Activated CD4-positive, alpha-beta memory T cell treated with anti-CD3 and anti-CD28 coated beads for 36 hours (primary cell): Measurements from ENCODE around the gene C1QTNF4. TPM values are rescaled to one million over a fixed set of nuclear protein-coding genes. Genes with fewer than 3 reads are reported as not detected.
"Not testable (repeated sequence)": the region's sequence is repeated elsewhere in the genome, so short reads cannot be mapped to it uniquely, and the experiment has no call there.

ENCODE experiments used
- CTCF ChIA-PET: fragments of 350-600 bp; sonication (Branson Sonifier 250); formaldehyde crosslinking; loops from one replicate; lab custom pipeline; 2021; ENCODE audit warnings: antibody characterized with exemption, inconsistent platforms; lab: Charles Lee
- POLR2A ChIA-PET: fragments of 350-600 bp; sonication (Branson Sonifier 250); formaldehyde crosslinking; loops from one replicate; lab custom pipeline; 2021; ENCODE audit warnings: antibody characterized with exemption; lab: Charles Lee
- DNase-seq: peaks from one replicate; pipeline ENCODE4 v3.0.0-alpha.2; 2020
- H3K27ac Mint-ChIP-seq: one replicate; pipeline ENCODE4 v1.8.0; 2021; ENCODE audit warnings: mixed read lengths
- H3K27me3 Mint-ChIP-seq: one replicate; pipeline ENCODE4 v1.8.0; 2021; ENCODE audit warnings: mixed read lengths
- H3K36me3 Mint-ChIP-seq: one replicate; pipeline ENCODE4 v1.8.0; 2021; ENCODE audit warnings: mixed read lengths
- H3K4me1 Mint-ChIP-seq: one replicate; pipeline ENCODE4 v1.8.0; 2021; ENCODE audit warnings: low read depth, mixed read lengths
- H3K4me3 Mint-ChIP-seq: one replicate; pipeline ENCODE4 v1.8.0; 2021; ENCODE audit warnings: mild to moderate bottlenecking, mixed read lengths
- H3K9me3 Mint-ChIP-seq: one replicate; pipeline ENCODE4 v1.8.0; 2021; ENCODE audit warnings: mixed read lengths
- intact Hi-C: fragments of 100-400 bp; cut with micrococcal nuclease; formaldehyde crosslinking; loops from one replicate; pipeline ENCODE4 v1.15.1; 2023
- total RNA-seq, 2 experiments: library from RNA; stranded (reverse); gene quantifications; one replicate each; pipeline ENCODE4 v1.2.3, GENCODE V29; 2021

Gene C1QTNF4
- total RNA-seq, 2 experiments from 2014 or later: not detected

DNA sequence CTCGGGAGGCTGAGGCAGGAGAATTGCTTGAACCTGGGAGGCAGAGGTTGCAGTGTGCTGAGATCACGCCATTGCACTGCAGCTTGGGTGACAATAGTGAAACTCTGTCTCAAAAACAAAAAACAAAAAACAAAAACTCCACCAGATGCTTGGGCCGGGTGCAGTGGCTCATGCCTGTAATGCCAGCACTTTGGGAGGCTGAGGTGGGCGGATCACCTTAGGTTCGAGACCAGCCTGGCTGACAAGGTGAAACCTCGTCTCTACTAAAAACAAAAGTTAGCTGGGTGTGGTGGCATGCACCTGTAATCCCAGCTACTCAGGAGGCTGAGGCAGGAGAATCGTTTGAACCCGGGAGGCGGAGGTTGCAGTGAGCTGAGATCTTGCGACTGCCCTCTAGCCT is 29.8 kb downstream of the C1QTNF4 start:
- H3K9me3 Mint-ChIP-seq, DNase-seq, H3K27ac Mint-ChIP-seq, H3K36me3 Mint-ChIP-seq, intact Hi-C loops, H3K27me3 Mint-ChIP-seq: not testable (repeated sequence)
- Mint-ChIP-seq H3K4me1 (peaks cover 29% of the 10 kb centered on the region), H3K4me3 (peak overlapping the region; percentile 29)
- POLR2A ChIA-PET: interaction anchor here (0.6 to 3.6 kb wide), 7 partner anchors 8 to 800 kb away, joined by 3 to 33 read pairs (median 3); partner anchors contain the start of genes CELF1, FNBP4, KBTBD4 and NDUFS3
- CTCF ChIA-PET: interaction anchor here (0.8 to 3.1 kb wide), 5 partner anchors 9 to 190 kb away, joined by 3 to 32 read pairs (median 4); partner anchors contain the start of gene CELF1

DNA sequence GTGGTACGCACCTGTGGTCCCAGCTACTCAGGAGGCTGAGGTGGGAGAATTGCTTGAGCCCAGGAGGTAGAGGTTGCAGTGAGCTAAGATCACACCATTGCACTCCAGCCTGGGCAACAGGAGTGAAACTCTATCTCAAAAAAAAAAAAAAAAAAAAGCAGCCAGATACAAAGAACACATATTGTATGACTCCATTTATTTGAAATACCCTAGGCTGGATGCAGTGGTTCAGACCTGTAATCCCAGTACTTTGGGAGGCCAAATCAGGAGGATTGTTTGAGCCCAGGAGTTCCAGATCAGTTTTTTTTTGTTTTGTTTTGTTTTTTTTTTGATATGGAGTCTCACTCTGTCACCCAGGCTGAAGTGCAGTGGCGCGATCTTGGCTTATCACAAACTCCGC is 31.8 kb downstream of the C1QTNF4 start:
- POLR2A ChIA-PET, H3K9me3 Mint-ChIP-seq, DNase-seq, H3K27me3 Mint-ChIP-seq, H3K4me3 Mint-ChIP-seq, H3K36me3 Mint-ChIP-seq, intact Hi-C loops, H3K27ac Mint-ChIP-seq: not testable (repeated sequence)
- H3K4me1 Mint-ChIP-seq: peaks cover 25% of the 10 kb centered on the region
- CTCF ChIA-PET: interaction anchor here (1.4 kb wide), 1 partner anchor 9 kb away, joined by 5 read pairs; the partner anchor contains the start of gene CELF1

- Mint-ChIP-seq H3K9me3 (no peaks in the 10 kb centered on the region), H3K36me3 (no peaks in the 10 kb centered on the region), H3K27me3 (no peaks in the 10 kb centered on the region), H3K27ac (no peak overlapping the region), H3K4me1 (peaks cover 16% of the 10 kb centered on the region), H3K4me3 (no peak overlapping the region)
- intact Hi-C loops: no loop called here
- CTCF ChIA-PET: no interaction called here
- POLR2A ChIA-PET: interaction anchor here (0.5 to 0.6 kb wide), 2 partner anchors 9 to 193 kb away, joined by 3 to 4 read pairs; no protein-coding TSS in a partner anchor
- DNase-seq: no peak
These were observed 33.8 kb downstream of the C1QTNF4 start for GRCh38 chr11:47560426-47560825.

- Mint-ChIP-seq H3K27ac (no peak overlapping the region), H3K9me3 (no peaks in the 10 kb centered on the region), H3K4me1 (peaks cover 13% of the 10 kb centered on the region), H3K4me3 (no peak overlapping the region), H3K27me3 (no peaks in the 10 kb centered on the region), H3K36me3 (no peaks in the 10 kb centered on the region)
- ChIA-PET POLR2A (no interaction called here), CTCF (no interaction called here)
- intact Hi-C loops: loop anchor here (10.0 kb wide), 3 partner anchors 296 to 624 kb away; partner anchors contain the start of genes CSTPP1 and DDB2
- no peak for DNase-seq
These were observed 35.5 kb downstream of the C1QTNF4 start for GRCh38 chr11:47558695-47559094.

GRCh38 chr11:47557004-47557403 is 37.2 kb downstream of the C1QTNF4 start:
- POLR2A ChIA-PET: interaction anchor here (0.6 to 2.8 kb wide), 3 partner anchors 9 to 34 kb away, joined by 3 to 8 read pairs (median 4); partner anchors contain the start of gene PTPMT1
- intact Hi-C loops: loop anchor here (10.0 kb wide), 3 partner anchors 298 to 622 kb away; partner anchors contain the start of genes CSTPP1 and DDB2
- H3K9me3 Mint-ChIP-seq, H3K27ac Mint-ChIP-seq, H3K4me3 Mint-ChIP-seq, H3K27me3 Mint-ChIP-seq, DNase-seq, H3K36me3 Mint-ChIP-seq: not testable (repeated sequence)
- CTCF ChIA-PET: interaction anchor here (5.1 kb wide), 1 partner anchor 8 kb away, joined by 32 read pairs; the partner anchor contains the start of gene PTPMT1
- peaks cover 13% of the 10 kb centered on the region for H3K4me1 Mint-ChIP-seq

DNA sequence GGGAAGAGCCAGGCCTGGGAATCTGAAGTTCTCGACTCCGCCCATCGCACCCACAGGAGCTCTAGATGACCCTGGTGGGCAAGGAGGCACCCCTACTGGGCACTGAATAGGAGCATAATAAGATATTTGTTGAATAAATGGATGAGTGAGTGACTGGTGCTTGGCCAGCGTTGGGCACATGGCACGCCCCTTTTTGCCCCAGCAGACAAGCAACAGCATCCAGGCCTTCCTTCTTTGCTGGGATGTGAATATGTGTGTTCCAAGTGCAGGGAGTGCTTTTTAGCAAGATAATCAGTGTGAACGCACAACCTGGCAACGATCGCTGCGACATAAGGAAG is 40.8 kb downstream of the C1QTNF4 start:
- intact Hi-C loops: loop anchor here (1.0 to 10.0 kb wide), 9 partner anchors 12 to 937 kb away; partner anchors contain the start of genes ATG13, CSTPP1, DDB2 and FNBP4
- no peak overlapping the region for H3K27ac Mint-ChIP-seq
- H3K4me3 Mint-ChIP-seq: peak overlapping the region; percentile 61
- no peak for DNase-seq
- H3K27me3 Mint-ChIP-seq: no peaks in the 10 kb centered on the region
- ChIA-PET CTCF (interaction anchor here (0.7 to 5.1 kb wide), 13 partner anchors 9 to 143 kb away, joined by 3 to 32 read pairs (median 5); partner anchors contain the start of genes KBTBD4, NDUFS3 and PTPMT1), POLR2A (interaction anchor here (0.7 to 2.5 kb wide), 2 partner anchors 12 to 25 kb away, joined by 3 to 20 read pairs; partner anchors contain the start of genes KBTBD4, NDUFS3 and PTPMT1)
- H3K4me1 Mint-ChIP-seq: peaks cover 36% of the 10 kb centered on the region
- peaks cover 22% of the 10 kb centered on the region for H3K36me3 Mint-ChIP-seq
- no peaks in the 10 kb centered on the region for H3K9me3 Mint-ChIP-seq

DNA sequence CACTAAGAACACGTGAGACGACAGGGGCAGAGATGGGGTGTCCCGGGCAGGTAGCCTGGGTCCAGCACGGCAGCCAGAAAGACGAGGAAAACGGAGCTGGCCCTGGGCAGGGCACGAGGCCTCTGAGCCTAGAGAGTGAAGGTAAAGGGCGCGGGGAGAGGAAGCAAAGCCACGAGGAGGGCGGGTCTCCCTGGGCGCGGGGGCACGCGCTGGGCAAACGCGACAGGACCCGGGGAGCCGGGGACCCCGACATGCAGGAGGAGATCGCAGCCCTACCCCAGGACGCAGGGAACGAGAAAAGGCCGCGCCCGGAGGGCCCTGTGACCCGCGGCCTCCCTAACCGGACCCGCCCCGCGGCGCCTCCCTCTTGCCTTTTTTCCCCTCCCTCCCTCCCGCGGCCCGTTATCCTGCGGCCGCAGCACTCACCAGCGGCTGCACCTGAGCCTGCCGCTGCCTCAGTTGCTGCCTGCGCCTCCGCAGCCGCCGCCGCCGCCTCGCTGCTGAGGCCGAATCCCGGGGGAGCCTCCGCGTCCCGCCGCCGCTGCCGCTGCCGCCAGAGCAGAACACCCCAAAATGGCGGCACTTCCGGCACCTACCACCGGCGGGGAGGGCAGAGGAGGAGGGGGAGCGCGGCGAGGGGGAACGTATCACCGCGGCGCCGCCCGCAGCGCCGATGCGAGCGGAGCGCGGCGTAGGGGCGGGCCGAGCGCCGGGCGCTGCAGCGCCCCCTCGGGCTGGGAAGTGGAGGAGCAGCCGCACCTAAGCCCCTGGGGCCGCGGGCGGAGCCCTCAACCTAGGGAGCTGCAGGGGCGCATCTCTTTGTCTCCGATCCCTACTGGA is 41.4 kb downstream of the C1QTNF4 start, which contains the start of gene CELF1:
TSS of gene CELF1 (minus strand) at position 567 of the 840 bp plus-strand sequence. CDS start 53,609 bp downstream, outside the sequence.
- Mint-ChIP-seq H3K27me3 (no peaks in the 10 kb centered on the region), H3K4me3 (peak within 1 kb of the TSS; percentile 95), H3K9me3 (no peaks in the 10 kb centered on the region), H3K36me3 (peaks cover 24% of the 10 kb centered on the region), H3K27ac (peak within 1 kb of the TSS; percentile 92), H3K4me1 (peaks cover 39% of the 10 kb centered on the region)
- DNase-seq: peak; percentile 96
- intact Hi-C loops: loop anchor here (1.0 to 10.0 kb wide), 12 partner anchors 12 to 936 kb away; partner anchors contain the start of genes ATG13, CSTPP1, DDB2 and FNBP4
- ChIA-PET POLR2A (interaction anchor here (0.7 to 2.5 kb wide), 10 partner anchors 12 to 163 kb away, joined by 3 to 20 read pairs (median 4); partner anchors contain the start of genes AGBL2, KBTBD4, NDUFS3 and PTPMT1), CTCF (interaction anchor here (0.7 to 5.1 kb wide), 15 partner anchors 9 to 143 kb away, joined by 3 to 32 read pairs (median 5); partner anchors contain the start of genes KBTBD4, NDUFS3 and PTPMT1)

DNA sequence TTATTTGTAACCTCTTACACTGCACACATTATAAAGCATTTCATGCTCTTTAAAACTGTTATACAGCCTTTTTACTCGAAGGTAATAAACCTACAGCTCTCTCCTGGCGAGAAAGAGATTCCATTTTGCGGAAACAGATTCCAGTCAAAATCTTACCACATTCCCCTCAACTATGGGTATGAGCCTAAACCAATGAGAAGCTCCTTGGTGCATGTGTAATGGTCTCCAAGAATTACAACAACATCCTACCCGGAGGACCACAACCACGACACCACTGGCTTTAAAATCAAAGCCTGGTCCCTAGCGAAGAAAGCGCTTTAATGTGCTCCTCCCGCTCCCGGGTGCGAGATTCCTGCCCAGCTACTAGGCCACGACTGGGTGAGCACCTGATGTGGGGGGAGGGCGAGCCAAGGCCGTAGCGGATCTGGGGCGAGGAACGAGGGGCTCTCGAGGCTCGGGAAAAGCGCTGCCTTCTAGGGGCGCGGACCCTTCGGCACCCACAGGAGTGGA is 42.1 kb downstream of the C1QTNF4 start:
- Mint-ChIP-seq H3K4me1 (peaks cover 43% of the 10 kb centered on the region), H3K27ac (peak overlapping the region; percentile 92), H3K27me3 (no peaks in the 10 kb centered on the region), H3K4me3 (peak overlapping the region; percentile 95), H3K36me3 (peaks cover 24% of the 10 kb centered on the region), H3K9me3 (no peaks in the 10 kb centered on the region)
- ChIA-PET CTCF (interaction anchor here (1.0 to 3.3 kb wide), 7 partner anchors 12 to 142 kb away, joined by 4 to 29 read pairs (median 5); no protein-coding TSS in a partner anchor), POLR2A (interaction anchor here (0.5 to 2.5 kb wide), 10 partner anchors 12 to 164 kb away, joined by 3 to 20 read pairs (median 4); partner anchors contain the start of genes AGBL2 and PTPMT1)
- intact Hi-C loops: loop anchor here (1.0 to 10.0 kb wide), 9 partner anchors 12 to 935 kb away; partner anchors contain the start of genes ATG13, CSTPP1, DDB2 and FNBP4
- peak; percentile 43 for DNase-seq

DNA sequence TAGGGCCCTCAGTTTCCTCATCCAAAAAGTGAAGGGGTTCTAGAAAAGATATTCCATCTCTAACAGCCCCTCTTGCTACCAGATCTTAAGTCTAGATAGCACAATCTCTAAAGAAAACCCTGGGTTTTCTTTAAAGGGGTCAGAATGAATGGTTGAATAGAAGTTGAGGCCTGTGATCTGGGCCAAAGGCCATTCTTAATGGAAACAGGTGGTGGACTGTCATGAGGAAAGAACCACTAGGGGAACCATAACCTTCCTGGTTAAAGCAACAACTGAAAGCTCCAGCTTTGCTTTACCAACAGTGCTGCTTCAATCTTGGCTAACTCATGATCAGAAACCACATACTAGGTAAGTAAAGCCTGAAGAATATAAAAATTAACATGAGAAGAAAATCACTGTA is 43.1 kb downstream of the C1QTNF4 start:
- Mint-ChIP-seq H3K27ac (peak overlapping the region; percentile 92), H3K4me1 (peaks cover 50% of the 10 kb centered on the region), H3K9me3 (no peaks in the 10 kb centered on the region), H3K4me3 (peak overlapping the region; percentile 95), H3K36me3 (peaks cover 24% of the 10 kb centered on the region), H3K27me3 (no peaks in the 10 kb centered on the region)
- DNase-seq: no peak
- POLR2A ChIA-PET: interaction anchor here (1.4 to 2.5 kb wide), 4 partner anchors 11 to 165 kb away, joined by 3 to 20 read pairs (median 8); partner anchors contain the start of genes AGBL2 and PTPMT1
- intact Hi-C loops: loop anchor here (10.0 kb wide), 3 partner anchors 304 to 616 kb away; partner anchors contain the start of genes CSTPP1 and DDB2
- CTCF ChIA-PET: interaction anchor here (1.1 to 3.3 kb wide), 6 partner anchors 11 to 73 kb away, joined by 4 to 29 read pairs (median 12); no protein-coding TSS in a partner anchor

DNA sequence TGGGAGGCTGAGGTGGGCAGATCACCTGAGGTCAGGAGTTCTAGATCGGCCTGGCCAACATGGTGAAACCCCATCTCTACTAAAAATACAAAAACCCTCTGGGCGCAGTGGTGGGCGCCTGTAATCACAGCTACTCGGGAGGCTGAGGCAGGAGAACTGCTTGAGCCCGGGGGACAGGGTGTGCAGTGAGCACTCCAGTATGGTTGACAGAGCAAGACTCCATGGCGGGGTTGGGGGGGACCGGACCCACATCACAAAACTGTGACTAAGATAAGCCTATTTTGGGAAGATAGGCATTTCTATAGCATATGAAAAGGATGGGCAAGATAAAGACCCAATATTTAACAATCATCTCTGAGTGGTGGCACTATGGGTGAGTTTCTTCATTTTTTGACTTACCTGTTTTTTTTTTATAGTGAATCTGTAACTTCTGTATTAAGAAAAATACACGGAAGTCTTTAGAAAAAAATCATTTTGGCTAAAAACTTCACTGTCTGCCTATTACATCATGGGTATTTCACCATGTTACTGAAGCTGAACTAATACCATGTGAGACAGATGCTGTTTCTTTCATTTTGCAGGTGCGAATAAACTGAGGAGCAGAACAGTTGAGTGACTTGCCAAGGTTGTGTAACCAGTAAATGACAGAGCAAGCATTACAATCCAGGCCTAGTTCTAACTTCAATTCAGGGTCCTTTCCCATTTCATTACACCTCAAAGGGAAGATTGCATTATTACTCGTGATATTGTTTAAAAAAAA is 43.7 kb downstream of the C1QTNF4 start:
- Mint-ChIP-seq H3K9me3 (no peaks in the 10 kb centered on the region), H3K4me1 (peaks cover 50% of the 10 kb centered on the region), H3K27ac (peak overlapping the region; percentile 92), H3K4me3 (peak overlapping the region; percentile 33), H3K27me3 (no peaks in the 10 kb centered on the region), H3K36me3 (peaks cover 24% of the 10 kb centered on the region)
- ChIA-PET POLR2A (interaction anchor here (2.5 kb wide), 1 partner anchor 10 kb away, joined by 12 read pairs; no protein-coding TSS in a partner anchor), CTCF (interaction anchor here (3.0 to 3.1 kb wide), 2 partner anchors 10 to 36 kb away, joined by 20 to 29 read pairs; no protein-coding TSS in a partner anchor)
- no peak for DNase-seq
- intact Hi-C loops: loop anchor here (10.0 kb wide), 3 partner anchors 304 to 616 kb away; partner anchors contain the start of genes CSTPP1 and DDB2
